H7 (cell line): Measurements from ENCODE around the gene MRPS11. TPM values are rescaled to one million over a fixed set of nuclear protein-coding genes. Genes with fewer than 3 reads are reported as not detected.
"Not testable (repeated sequence)": the region's sequence is repeated elsewhere in the genome, so short reads cannot be mapped to it uniquely, and the experiment has no call there.

Experiments used
- DNase-seq: peaks from one replicate; pipeline ENCODE4 v3.0.0; 2012
- H3K27me3 ChIP-seq: 2 replicates; pipeline ENCODE4 v1.6.0; 2011; ENCODE audit warnings: mild to moderate bottlenecking, low read length; ENCODE audit not compliant: control insufficient read depth, insufficient read depth
- H3K36me3 ChIP-seq: replicated peaks from 2 replicates; pipeline ENCODE4 v1.5.1; 2011; ENCODE audit warnings: low read length; ENCODE audit not compliant: control insufficient read depth, insufficient read depth
- H3K4me3 ChIP-seq: 2 replicates; pipeline ENCODE4 v1.5.1; 2011; ENCODE audit warnings: low read depth, mild to moderate bottlenecking, control low read depth, low read length, moderate library complexity; ENCODE audit not compliant: insufficient read depth
- total RNA-seq: library from RNA; depleted of rRNA; stranded (reverse); fragments of >200 nt; shearing (Covaris generic); gene quantifications from 2 replicates; pipeline ENCODE4 v1.2.3, GENCODE V29; 2014

Gene MRPS11
- total RNA-seq, 1 experiment from 2014 or later: 58.9 TPM

DNA sequence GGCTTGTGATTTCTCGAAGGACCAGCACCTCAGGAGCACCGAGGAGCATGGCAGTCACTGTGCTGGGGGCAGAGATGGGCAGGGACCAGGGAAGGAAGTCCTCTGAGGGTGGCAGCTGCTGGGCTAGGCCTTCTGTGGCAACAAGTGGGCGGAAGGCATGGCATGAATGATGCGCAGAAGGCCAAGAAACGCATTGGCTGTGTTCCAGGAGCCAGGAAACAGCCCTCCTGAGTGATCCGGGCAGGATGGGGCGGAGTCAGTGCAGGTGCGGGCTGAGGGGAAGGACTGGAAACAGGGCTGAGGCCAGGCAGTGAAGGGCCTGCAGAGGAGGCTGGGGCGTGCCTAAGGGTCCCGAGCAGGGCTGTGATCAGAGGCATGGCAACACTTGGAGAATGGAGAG lies 23.6 kb downstream of the MRPS11 start:
- H3K4me3 ChIP-seq: no peak overlapping the region
- peak; percentile 70 for DNase-seq
- no peaks in the 10 kb centered on the region for H3K27me3 ChIP-seq
- H3K36me3 ChIP-seq: no peaks in the 10 kb centered on the region

DNA sequence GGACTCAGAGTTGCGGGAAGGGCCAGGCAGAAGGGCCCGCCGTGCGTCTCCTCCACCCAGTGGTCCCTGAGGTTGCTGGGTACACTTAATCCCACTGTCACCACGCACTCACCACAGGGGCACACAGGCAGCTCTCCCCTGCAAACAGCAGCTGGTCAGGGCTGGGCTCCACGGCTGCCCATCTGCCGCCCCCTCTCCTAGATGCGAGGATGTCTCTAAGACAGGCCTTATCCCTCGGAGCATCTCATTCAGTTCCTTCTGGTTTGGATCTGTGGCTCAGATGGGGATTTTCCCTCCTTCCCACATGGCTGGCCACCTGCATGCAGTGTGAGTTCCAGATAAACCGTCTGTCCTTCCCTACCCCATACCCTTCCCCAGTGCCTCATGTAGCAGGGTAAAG lies 26.3 kb downstream of the MRPS11 start:
- Histone ChIP-seq H3K27me3 (no peaks in the 10 kb centered on the region), H3K4me3 (no peak overlapping the region), H3K36me3 (no peaks in the 10 kb centered on the region)
- no peak for DNase-seq

DNA sequence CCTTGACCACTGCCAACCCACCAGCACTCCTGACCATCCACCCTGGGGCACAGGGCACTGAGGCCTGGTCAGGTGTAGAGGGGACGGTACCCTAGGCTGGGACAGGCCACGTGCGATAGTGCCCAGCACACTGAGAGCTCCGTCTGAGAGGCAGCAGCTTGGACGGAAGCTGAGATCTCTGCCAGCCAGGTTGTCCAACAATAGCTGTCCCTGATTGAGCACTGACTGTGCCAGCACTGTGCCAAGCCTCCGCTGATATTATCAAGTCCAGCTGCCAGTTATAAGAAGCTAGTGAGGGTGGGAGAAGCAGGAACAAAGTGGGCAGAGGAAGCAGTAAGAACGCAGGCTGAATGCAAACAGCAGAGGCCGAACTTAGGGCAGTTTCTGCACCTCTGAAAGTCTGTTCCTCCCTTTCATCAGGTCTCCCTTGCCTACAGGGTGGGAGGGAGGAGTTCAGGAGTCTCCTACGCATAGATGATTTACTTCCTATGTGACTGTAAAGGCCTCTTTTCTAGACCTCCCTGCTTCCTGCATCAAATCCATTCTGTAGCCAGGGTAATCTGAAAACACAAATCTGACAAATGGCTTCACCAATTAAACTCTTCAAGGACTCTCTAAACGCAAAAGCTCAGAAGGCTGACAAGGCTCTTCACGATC lies 29.7 kb downstream of the MRPS11 start:
- no peak for DNase-seq
- Histone ChIP-seq H3K27me3 (no peaks in the 10 kb centered on the region), H3K36me3 (no peaks in the 10 kb centered on the region), H3K4me3 (no peak overlapping the region)

- Histone ChIP-seq H3K36me3 (no peaks in the 10 kb centered on the region), H3K27me3 (no peaks in the 10 kb centered on the region), H3K4me3 (no peak overlapping the region)
- DNase-seq: no peak
These were observed 31.5 kb downstream of the MRPS11 start for GRCh38 chr15:88498996-88499395.

- DNase-seq: no peak
- H3K4me3 ChIP-seq: no peak overlapping the region
- H3K36me3 ChIP-seq: no peaks in the 10 kb centered on the region; the same call in 1 of the 2 replicates
- no peaks in the 10 kb centered on the region; the same call in 1 of the 2 replicates for H3K27me3 ChIP-seq
These were observed 36.9 kb downstream of the MRPS11 start for GRCh38 chr15:88504445-88504844.

DNA sequence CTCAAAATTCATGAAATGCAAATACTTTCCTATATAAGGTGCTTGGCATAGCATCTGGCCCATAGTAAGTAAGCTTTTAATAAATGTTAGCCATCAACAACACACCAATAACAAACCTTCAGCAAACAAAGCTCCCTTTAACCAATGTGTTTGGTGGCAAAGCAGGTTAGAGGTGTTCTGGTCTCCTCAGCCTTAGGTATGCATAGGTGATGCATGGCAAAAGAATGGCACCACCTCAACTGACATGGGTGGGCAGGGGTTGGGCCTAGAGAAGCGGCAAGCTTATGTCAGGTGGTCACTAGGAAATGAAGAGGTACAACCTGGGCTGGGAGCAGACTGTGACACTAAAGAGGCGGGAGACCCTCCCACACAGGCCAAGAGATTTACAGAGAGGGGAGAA lies 38.2 kb downstream of the MRPS11 start:
- DNase-seq: no peak
- peaks cover 2% of the 10 kb centered on the region for H3K36me3 ChIP-seq
- H3K4me3 ChIP-seq: no peak overlapping the region
- H3K27me3 ChIP-seq: no peaks in the 10 kb centered on the region; the same call in 1 of the 2 replicates

DNA sequence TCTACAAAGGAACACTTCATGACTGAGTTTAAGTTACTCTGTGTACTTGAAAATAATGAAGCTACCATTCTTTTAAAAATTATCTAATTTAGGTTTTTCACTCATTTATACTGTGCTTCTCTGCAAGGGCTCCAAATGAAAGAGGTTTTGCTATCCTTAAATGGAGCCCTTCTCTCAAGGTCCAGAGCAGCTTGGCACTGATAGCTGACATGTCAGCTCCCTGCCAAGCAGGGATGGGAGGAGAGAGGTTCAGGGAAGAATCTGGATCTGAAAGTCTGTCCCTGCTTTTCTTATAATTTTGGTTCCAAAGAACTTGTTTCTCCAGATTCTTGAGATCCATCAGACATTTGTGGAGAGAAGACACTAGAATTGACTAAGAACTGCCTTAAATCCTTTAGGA lies 39.1 kb downstream of the MRPS11 start:
- DNase-seq: no peak
- Histone ChIP-seq H3K36me3 (peaks cover 2% of the 10 kb centered on the region), H3K4me3 (no peak overlapping the region)

GRCh38 chr15:88509321-88509720 lies 41.8 kb downstream of the MRPS11 start:
- no peak for DNase-seq
- peaks cover 2% of the 10 kb centered on the region for H3K36me3 ChIP-seq
- no peaks in the 10 kb centered on the region; the same call in 1 of the 2 replicates for H3K27me3 ChIP-seq
- H3K4me3 ChIP-seq: no peak overlapping the region

More for the DNA sequence above, 39.1 kb downstream of the MRPS11 start:
- H3K27me3 ChIP-seq: no peaks in the 10 kb centered on the region; the same call in 1 of the 2 replicates

- H3K36me3 ChIP-seq: peaks cover 2% of the 10 kb centered on the region
- no peak for DNase-seq
- no peaks in the 10 kb centered on the region; the same call in 1 of the 2 replicates for H3K27me3 ChIP-seq
- no peak overlapping the region for H3K4me3 ChIP-seq
These were observed 42.5 kb downstream of the MRPS11 start for GRCh38 chr15:88509964-88510363.

DNA sequence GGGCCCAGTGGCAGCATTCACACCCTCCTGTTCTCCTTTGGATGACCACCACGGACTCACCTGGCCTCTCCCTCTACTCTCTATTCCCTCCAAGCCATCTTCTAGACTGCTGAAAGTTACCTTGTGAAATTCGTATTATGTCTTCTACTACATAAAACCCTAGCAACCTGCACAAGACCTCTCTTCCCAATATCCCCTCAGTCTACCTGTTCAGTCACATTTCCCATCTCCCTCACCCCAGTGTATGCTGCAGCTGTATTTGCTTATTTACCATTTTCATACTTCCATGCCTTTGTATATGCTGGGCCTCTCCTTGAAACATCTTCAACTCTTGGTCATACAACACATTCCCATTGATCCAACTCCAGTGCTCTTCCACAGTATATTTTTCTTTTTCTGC lies 43.7 kb downstream of the MRPS11 start:
- DNase-seq: no peak
- Histone ChIP-seq H3K4me3 (no peak overlapping the region), H3K36me3 (peaks cover 2% of the 10 kb centered on the region), H3K27me3 (no peaks in the 10 kb centered on the region; the same call in 1 of the 2 replicates)

- no peak for DNase-seq
These were observed 44.6 kb downstream of the MRPS11 start for GRCh38 chr15:88512078-88512477.

DNA sequence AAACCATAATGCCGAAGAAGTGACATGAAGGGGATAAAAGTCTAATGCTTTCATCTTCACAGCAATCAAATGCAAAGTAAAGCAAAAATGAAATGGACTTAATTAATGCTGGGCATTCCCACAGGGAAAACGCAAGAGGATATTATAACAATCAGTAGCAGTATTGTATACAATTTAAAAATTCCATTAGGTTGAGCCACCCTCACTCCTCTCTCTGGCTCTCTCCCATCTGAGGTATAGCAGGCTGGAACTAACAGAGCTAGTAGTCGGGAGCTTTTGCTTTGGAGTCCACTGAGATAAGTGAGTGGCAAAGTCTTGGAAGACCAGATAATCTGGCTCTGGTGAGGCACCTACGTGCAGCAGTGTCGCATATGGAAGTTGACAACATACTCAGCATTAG lies 45.1 kb downstream of the MRPS11 start:
- DNase-seq: no peak
- Histone ChIP-seq H3K4me3 (no peak overlapping the region), H3K27me3 (no peaks in the 10 kb centered on the region; the same call in 1 of the 2 replicates), H3K36me3 (peaks cover 2% of the 10 kb centered on the region)

More at GRCh38 chr15:88512078-88512477, 44.6 kb downstream of the MRPS11 start:
- no peaks in the 10 kb centered on the region; the same call in 1 of the 2 replicates for H3K27me3 ChIP-seq
- no peak overlapping the region for H3K4me3 ChIP-seq
- peaks cover 2% of the 10 kb centered on the region for H3K36me3 ChIP-seq

GRCh38 chr15:88513195-88513594 lies 45.7 kb downstream of the MRPS11 start:
- no peak for DNase-seq

DNA sequence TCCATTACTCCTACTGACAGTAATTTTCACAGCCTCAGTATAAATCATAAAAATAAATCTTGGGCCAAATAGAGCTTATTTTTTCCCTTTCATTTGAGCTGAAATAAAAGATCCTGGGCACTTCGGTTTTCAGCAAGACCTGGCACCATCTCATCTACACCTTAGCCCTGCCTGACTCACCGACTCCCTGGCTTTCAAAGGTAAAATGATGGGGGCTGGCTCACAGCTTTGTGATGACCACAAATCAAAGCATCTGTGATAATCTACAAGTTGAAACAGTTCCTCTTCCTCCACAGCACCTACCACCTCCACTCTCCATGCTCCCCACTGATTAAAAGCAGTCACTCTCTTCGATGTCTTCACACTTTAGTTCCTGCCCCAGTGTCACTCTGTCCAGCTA lies 51.4 kb downstream of the MRPS11 start:
- DNase-seq: no peak
- H3K27me3 ChIP-seq: no peaks in the 10 kb centered on the region
- H3K4me3 ChIP-seq: no peak overlapping the region
- no peaks in the 10 kb centered on the region; the same call in 1 of the 2 replicates for H3K36me3 ChIP-seq

More at GRCh38 chr15:88513195-88513594, 45.7 kb downstream of the MRPS11 start:
- Histone ChIP-seq H3K4me3 (no peak overlapping the region), H3K27me3 (no peaks in the 10 kb centered on the region), H3K36me3 (peaks cover 2% of the 10 kb centered on the region)

- H3K27me3 ChIP-seq, H3K36me3 ChIP-seq, H3K4me3 ChIP-seq, DNase-seq: not testable (repeated sequence)
These were observed 56.6 kb downstream of the MRPS11 start for GRCh38 chr15:88524094-88524493.
